PC-3 (cell line): ENCODE measurements around the gene IFT25.

Source experiments
- EZH2 ChIP-seq: fragments of 300-600 bp; sonication (generic); IDR thresholded peaks from one replicate; pipeline ENCODE4 v1.6.1; 2017; ENCODE audit warnings: antibody characterized with exemption, mild to moderate bottlenecking, low read length; ENCODE audit not compliant: unreplicated experiment
- EZH2phosphoT487 ChIP-seq: fragments of 300-600 bp; sonication (generic); IDR thresholded peaks from 2 replicates; pipeline ENCODE4 v1.6.1; 2018; ENCODE audit warnings: mild to moderate bottlenecking, antibody characterized with exemption, low read length, borderline replicate concordance
- TF ChIP-seq, protein P1 (sequence below): fragments of 300-600 bp; sonication (generic); conservative IDR thresholded peaks from 2 replicates; pipeline ENCODE4 v1.5.1; 2017; ENCODE audit warnings: antibody characterized with exemption, low read depth, mild to moderate bottlenecking, low read length

- TF ChIP-seq, protein P1, sequence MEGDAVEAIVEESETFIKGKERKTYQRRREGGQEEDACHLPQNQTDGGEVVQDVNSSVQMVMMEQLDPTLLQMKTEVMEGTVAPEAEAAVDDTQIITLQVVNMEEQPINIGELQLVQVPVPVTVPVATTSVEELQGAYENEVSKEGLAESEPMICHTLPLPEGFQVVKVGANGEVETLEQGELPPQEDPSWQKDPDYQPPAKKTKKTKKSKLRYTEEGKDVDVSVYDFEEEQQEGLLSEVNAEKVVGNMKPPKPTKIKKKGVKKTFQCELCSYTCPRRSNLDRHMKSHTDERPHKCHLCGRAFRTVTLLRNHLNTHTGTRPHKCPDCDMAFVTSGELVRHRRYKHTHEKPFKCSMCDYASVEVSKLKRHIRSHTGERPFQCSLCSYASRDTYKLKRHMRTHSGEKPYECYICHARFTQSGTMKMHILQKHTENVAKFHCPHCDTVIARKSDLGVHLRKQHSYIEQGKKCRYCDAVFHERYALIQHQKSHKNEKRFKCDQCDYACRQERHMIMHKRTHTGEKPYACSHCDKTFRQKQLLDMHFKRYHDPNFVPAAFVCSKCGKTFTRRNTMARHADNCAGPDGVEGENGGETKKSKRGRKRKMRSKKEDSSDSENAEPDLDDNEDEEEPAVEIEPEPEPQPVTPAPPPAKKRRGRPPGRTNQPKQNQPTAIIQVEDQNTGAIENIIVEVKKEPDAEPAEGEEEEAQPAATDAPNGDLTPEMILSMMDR = no peak
- no peak for TF ChIP-seq EZH2phosphoT487
- TF ChIP-seq EZH2 = no peak
Measured at GRCh38 chr1:53911442-53911841, 34.1 kb downstream of the IFT25 start.
